IPS-NIHi7 (cell line): ENCODE measurements around the gene TMEM145.

Experiments used
- DNase-seq: peaks from one replicate; pipeline ENCODE4 v3.0.0; 2012; ENCODE audit warnings: mixed read lengths; ENCODE audit errors: extremely low spot score

Gene TMEM145

GRCh38 chr19:42288881-42289555, 24.1 kb upstream of the TMEM145 start:
- DNase-seq = no peak

GRCh38 chr19:42289556-42290041, 23.5 kb upstream of the TMEM145 start:
- no peak for DNase-seq

- no peak for DNase-seq
Observed at GRCh38 chr19:42290136-42290522, 23.0 kb upstream of the TMEM145 start.

GRCh38 chr19:42290523-42291434, 22.3 kb upstream of the TMEM145 start:
- no peak for DNase-seq

GRCh38 chr19:42291435-42291810, 21.7 kb upstream of the TMEM145 start:
- peak; percentile 44 for DNase-seq

GRCh38 chr19:42292042-42292960, 20.8 kb upstream of the TMEM145 start:
- no peak for DNase-seq

- no peak for DNase-seq
Observed at GRCh38 chr19:42292963-42293362, 20.1 kb upstream of the TMEM145 start.

- DNase-seq = no peak
Observed at GRCh38 chr19:42293540-42293939, 19.6 kb upstream of the TMEM145 start.

- DNase-seq = no peak
Observed at GRCh38 chr19:42293948-42294347, 19.2 kb upstream of the TMEM145 start.

- no peak for DNase-seq
Observed at GRCh38 chr19:42294471-42295137, 18.5 kb upstream of the TMEM145 start.

DNA sequence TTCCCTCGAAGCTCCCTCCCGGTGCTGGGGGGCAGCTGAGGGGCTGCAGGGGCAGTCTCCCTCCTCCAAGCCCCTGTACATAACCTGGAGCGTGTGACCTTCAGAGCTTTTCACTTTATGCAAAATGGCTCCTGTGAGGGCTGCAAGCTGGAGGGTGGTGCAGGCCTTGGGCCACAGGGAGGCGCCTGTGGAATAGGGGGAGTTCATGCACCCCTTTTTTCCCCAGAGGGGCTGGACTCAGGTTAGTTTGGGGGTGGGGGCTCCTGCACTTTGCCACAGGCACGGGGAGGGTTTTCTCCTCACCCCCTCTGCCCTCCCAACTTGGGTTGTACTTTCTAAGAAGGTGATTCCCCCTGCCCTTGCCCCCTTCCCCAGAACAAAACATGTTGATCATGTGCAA, 17.8 kb upstream of the TMEM145 start:
- DNase-seq = no peak

DNA sequence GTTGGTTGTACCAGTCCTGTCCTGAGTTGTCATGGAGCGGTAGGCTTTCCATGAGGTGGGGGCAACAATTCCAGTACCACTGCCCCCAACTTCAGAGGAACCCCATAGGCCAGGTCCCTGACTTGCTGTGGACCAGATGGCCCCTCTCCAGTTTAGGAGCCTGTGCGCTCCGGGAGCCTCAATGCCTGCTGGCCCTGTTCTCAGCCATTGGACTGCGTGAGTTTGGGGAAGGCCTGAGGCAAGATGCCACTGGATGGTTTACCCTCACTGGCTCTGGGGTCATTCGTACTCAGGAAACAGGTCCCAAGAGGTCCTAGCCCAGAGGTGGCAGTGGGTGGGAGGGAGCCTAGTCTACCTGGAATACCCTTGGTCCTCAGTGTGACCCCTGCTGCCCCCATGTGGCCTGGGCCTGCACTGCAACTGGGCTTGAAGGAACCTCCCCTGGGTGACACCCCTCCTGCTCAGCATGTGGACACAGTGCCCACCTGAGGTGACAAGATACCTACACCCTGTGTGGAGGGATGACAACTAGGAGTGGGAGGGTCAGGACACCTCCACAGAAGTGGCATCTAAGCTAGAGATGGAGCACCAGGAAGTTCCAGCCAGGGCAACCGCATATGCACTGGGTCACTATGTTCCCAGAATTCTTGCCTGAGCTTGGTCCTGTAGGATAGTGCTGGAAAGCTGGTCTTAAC, 17.1 kb upstream of the TMEM145 start:
- DNase-seq = peak; percentile 87

DNA sequence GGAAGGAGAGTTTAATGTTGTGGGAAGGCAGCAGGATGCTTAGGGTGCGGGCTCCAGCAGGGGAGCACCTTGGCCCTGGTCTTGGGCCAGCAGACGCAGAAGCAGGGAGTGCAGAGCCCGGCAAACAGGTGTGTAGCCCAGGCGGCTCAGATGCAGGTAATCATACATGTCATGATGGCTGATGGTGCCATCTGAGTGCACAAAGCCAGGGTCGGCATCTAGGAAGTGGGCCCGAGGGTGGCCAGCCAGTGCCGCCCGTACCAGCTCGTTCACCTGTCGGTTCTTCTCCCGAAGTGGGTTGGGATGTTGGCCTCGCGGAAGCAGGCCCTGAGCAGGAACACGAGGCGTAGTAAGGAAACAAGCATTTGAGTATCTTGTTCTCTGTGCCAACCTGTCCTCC, 16.1 kb upstream of the TMEM145 start:
- no peak for DNase-seq

DNA sequence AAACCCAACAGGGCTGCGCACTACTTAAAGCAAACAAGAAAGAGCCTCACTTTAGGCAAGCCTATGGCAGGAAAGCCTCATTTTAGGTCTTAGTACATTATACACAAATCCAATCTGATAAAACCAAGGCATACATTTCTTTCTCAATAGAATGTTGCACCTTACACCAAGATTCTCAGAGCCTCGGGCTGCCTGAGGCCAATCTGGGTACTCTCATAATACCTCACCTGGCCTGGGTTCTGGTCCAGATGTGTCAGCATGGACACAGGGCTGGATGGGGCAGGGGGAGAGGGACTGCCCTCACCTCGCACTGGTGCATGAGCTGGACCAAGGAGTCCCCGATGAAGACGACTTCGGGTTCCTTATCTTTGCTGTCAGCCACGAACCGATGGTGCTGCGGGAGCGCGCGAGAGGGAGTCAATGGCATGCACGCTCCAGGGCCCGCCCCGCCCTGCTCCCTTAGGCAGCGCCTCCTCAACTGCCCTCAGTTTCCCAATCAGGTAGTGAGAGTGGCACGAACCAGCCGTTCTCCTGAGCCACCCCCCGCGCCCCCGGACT, 11.4 kb upstream of the TMEM145 start, which contains the start of gene PRR19:
TSS of gene PRR19 (plus strand) at position 487 of the 558 bp plus-strand sequence. CDS start 7,453 bp downstream, outside the sequence.
- no peak for DNase-seq

DNA sequence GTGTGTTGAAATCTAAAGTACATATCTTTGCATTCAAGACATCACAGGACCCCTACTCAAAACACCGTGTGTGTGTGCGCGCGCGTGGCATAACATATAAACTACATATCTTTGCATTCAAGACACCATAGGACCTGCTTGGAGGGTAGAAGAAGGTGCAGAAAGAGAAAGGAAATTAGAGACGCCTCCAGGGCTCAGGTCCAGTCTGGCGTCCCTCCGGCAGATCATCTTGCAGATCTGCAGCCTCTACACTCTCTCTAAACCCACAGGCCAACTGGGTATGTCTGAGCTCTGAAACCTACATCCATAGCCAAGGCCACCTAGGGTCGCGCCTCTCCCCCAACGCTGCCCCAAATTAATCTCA, 10.0 kb upstream of the TMEM145 start:
- DNase-seq = no peak

GRCh38 chr19:42303876-42304275, 9.2 kb upstream of the TMEM145 start:
- DNase-seq = no peak

- peak; percentile 66 for DNase-seq
Observed at GRCh38 chr19:42306646-42307045, 6.5 kb upstream of the TMEM145 start.

GRCh38 chr19:42309686-42310085, 3.4 kb upstream of the TMEM145 start:
- DNase-seq = no peak

DNA sequence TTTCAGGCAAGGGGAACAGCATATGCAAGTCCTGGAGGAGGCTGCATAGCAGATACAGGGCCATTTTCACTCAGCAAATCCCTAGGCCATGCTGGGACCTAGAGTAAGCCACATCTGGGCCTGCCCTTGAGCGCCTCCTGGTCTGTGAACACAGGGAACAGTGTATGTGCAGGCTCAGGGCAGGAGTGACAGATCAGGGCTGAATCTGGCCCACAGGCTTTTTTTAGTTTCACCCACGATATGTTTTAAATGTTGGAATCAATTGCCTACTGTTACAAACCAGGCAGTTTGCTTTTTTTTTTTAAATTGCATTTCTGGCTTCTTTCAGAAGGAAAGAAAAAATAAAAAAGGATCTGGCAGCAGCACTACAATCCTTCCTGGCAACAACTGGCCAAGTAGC, 1.5 kb upstream of the TMEM145 start:
- DNase-seq = peak; percentile 48

DNA sequence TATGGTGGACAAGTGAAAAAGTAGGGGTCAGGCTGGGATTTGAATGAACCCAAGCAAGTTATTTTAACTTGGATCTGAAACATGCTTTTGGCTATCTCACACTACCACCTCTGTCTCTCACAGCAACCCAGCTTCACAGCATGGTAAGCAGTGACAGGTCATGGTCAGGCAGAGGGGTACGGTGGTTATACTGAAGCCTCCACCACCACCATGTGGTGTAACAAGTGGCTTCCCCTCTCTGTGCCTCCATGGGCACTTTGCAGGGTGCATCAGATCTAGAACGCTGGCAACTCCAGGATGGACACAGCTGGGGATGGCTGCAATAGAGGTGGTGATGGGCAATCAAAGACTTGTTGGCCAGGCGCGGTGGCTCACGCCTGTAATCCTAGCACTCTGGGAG, 739 bp upstream of the TMEM145 start:
- DNase-seq = no peak
